Activated CD4-positive, alpha-beta T cell treated with anti-CD3 and anti-CD28 coated beads, Interleukin-2, Interleukin-6, amounts not matched to agents 100 ng/mL and 50 ng/mL, durations not matched to agents 16 hours and 8 hours (primary cell): ENCODE data around the gene LRRC18.

Source experiments
- DNase-seq: peaks from one replicate; pipeline ENCODE4 v3.0.0-alpha.2; 2020

LRRC18 gene

DNA sequence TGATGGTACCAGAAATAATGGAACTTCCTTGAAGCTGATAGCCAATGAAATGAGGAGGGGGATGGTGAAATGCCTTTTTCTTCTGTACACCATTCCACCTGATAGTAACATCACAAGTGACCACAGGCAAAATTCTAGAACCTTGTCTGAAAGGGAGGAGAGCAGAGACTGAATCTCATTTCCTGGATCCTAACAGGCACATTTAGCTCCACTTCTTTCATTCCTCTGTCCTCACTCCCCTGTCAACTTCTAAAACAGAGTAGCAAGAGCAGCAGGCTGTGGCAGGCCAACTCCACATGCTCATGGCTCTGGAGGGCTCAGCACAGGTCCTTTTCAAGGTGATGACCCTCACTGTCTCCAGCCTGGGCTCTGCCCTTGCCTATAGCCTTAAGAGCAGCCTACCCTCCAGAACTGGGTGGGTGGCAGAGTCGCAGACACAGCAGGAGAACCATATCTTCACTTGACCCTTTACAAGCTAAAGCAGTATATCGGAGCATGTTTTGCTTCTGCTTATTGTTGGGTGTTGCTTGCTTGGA lies at the start of gene LRRC18:
Gene LRRC18, minus strand, starts transcription at position 51 of the 536 bp plus-strand sequence. CDS start 25,685 bp downstream, outside the sequence.
- no peak for DNase-seq

- no peak for DNase-seq
Observed at GRCh38 chr10:48985621-48986158, 46.0 kb upstream of the LRRC18 start.

- DNase-seq, result no peak
Observed at GRCh38 chr10:48983648-48984351, 44.2 kb upstream of the LRRC18 start.

GRCh38 chr10:48982584-48982983 lies 42.9 kb upstream of the LRRC18 start:
- no peak for DNase-seq

- peak; percentile 58 for DNase-seq
Observed at GRCh38 chr10:48981310-48981907, 41.8 kb upstream of the LRRC18 start.

DNA sequence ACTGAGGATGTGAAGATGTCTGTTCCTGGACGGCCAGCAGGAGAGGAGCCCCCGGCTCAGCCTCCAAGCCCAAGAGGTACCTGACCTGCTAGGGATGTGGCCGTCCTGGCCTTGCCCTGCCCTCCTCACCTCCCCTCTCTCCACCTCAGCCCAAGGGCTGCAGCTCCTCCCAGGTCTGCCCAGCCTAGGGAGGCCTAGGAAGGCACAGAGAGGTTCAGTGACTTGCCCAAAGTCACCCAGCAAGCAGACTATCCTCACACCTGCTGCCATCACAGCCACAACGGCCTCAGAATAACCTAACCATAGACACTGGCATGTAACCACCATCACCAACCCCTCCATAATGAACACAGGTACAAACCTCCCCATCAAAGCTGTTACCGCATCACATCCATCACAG lies 38.7 kb upstream of the LRRC18 start:
- no peak for DNase-seq

GRCh38 chr10:48976196-48976595 lies 36.6 kb upstream of the LRRC18 start:
- peak; percentile 32 for DNase-seq

DNA sequence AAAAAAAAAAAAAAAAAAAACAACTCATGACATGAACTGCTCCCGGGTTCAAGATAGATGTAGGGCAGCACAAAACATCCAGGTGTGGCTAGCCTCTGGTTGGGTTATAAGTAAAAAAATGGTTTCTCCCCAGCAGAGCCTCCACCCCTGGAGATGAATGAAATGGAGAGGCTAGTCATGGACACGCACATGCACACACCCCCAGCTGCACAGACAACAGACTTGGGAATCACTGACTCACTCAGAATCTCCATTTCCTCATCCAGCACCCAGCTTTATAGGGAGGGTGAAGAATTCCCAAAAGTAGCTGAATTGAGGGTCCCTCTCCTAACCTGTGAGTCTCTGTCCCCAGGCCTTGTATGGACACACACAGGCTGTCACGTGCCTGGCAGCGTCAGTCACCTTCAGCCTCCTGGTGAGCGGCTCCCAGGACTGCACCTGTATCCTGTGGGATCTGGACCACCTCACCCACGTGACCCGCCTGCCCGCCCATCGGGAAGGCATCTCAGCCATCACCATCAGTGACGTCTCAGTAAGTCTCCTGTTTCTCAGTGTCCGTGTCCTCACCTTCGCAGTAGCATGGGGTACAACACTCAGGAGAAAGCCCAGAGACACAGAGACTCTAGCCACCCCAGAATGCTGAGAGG lies 35.0 kb upstream of the LRRC18 start:
- DNase-seq, result no peak

DNA sequence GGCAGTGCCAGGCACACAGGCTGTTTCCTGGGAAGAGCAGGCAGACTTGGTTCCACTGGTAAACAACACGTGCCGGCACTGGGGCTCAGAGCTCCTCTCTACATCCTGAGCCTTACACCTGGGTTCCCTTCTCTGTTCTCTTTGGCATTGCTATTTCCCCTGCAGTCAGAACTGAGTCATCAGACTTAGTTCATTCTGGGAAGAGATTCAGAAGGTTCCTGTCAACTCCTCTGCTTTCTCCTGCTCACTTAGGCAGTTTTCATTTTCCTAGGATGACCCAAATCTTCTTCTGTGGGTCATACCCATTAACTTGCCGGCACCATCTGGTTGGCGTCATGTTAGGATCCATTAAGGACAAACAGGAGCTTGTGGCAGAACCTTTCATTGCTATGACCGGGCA lies 33.4 kb upstream of the LRRC18 start:
- DNase-seq, result no peak

DNA sequence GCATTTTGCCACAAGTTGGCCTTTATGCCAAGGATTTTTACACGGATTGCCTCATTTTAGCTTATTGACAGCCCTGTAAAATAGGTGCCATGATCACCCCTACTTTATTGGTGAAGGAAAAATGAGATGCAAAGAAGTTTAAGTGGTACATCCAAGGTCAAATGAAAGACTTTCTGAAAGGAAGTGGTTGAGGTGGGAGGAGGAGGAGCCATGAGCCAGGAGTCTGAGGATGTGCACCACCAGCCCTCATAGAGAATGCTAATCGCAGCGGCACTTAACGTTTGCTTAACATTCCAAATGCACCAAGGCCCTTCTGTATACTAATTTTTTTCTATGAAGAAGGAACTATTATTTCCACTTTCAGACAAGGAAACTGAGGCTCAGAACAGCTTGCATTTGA lies 31.0 kb upstream of the LRRC18 start:
- no peak for DNase-seq

GRCh38 chr10:48970046-48970445 lies 30.4 kb upstream of the LRRC18 start:
- no peak for DNase-seq

DNA sequence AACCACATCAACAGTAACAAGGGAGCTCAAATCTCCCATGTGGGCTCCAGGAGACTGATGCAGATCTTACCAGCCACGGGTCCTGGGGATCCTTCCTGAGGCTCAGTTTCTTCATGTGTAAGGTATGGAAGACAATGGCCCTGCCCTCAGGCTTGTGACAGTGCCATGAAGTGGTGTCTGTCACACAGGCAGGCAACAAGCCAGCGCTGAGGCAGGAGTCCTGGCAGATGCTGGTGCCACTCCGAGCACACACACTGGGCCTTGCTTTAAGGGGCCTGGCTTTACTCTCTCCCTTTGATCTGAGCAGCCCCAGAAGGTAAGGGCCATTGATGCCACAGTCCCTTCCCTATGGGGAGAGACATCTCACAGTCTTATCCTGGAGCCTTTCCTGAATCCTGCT lies 28.4 kb upstream of the LRRC18 start:
- DNase-seq, result no peak

- no peak for DNase-seq
Observed at GRCh38 chr10:48965460-48965859, 25.8 kb upstream of the LRRC18 start.

- DNase-seq, result no peak
Observed at GRCh38 chr10:48964038-48964437, 24.4 kb upstream of the LRRC18 start.

DNA sequence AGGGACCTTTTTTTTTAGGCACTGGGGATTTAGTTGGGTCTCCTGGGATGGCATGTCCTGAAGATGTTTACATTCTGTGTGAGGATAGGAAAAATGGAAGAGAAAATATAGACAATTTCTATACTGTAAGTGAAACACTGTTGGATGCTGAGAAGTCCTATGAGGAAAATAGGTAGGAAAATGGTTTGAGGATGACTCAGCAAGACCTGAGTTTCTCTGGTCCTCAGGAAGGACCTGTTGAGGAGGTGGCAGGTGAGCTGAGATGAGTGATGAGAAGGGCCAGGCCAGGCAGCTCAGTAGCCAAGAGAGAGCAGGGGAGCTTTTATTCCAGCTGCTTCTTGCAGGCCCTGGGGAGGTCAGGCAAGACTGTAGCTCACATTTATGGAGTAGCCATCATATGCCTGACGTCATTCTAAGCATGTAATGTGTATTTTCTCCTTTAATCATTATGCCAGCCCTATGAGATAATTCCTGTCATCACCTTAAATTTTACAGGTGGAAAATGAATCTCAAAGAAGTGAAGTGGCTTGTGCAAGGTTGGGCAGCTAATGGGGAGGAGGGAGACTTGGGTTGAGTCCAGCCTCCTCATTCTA lies 19.1 kb upstream of the LRRC18 start:
- no peak for DNase-seq

DNA sequence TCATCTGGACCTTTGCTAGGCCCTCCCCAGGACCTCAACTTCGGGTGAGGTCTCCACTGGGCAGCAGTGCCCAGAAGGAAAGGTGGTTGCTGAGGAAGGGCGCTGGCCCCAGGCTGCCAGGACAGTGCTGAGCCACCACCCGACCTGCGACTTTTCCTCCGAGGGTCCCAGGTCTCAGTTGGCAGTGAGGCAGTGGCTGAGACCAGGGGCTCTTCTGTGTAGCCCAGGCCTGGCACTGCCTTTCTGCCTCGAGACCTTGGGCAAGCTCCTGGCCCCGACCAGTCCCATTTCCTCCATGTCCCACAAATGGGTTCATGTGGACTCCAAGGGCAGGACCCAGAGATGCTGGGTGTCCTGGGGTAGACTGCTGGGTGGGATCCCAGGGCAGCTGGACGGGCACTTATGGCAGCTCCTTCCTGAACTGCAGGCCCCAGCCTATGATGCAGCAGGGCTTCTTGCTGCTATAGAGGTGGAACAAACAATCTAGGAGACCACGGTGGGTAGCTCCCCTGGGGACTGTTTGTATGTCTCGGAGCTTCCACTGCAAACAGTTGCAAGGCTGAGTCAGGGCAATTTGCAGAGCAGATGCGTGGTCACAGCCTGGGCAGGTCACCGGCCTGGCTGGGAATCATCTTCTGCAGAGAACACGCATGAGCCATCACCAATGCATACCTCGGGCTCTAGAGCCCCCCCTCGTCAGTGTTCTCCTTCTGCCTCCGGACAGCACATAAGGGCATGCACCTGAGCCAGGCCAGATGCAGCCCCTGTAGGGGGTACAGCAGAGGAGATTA lies 17.9 kb upstream of the LRRC18 start:
- no peak for DNase-seq

GRCh38 chr10:48951707-48952106 lies 12.1 kb upstream of the LRRC18 start:
- no peak for DNase-seq

DNA sequence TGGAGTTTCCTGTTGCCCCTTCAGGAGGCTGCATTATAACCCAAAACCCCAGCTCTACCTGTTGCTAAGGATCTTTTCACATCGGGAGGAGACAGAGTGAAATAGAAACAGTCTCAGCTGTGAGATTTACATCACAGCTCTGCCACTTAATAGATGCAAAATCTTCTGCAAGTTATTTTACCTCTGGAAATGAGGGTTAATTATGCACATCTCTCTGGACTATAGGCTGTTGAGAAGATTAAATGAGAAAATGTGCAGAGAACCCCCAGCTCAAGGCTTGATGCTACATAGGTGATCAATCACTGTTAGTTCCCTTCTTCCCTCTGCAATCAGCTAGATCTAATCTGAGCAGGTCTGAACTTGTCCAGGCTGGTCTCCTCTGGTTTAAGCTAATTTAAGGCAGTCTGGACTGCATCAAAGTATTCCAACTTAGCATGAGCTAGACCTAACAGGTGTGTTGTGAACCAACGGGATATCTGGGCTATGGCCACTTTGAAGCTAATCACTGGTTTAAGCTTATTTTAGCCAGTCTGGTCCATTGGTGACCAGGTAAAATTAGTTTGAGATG lies 8.9 kb upstream of the LRRC18 start:
- DNase-seq, result no peak

DNA sequence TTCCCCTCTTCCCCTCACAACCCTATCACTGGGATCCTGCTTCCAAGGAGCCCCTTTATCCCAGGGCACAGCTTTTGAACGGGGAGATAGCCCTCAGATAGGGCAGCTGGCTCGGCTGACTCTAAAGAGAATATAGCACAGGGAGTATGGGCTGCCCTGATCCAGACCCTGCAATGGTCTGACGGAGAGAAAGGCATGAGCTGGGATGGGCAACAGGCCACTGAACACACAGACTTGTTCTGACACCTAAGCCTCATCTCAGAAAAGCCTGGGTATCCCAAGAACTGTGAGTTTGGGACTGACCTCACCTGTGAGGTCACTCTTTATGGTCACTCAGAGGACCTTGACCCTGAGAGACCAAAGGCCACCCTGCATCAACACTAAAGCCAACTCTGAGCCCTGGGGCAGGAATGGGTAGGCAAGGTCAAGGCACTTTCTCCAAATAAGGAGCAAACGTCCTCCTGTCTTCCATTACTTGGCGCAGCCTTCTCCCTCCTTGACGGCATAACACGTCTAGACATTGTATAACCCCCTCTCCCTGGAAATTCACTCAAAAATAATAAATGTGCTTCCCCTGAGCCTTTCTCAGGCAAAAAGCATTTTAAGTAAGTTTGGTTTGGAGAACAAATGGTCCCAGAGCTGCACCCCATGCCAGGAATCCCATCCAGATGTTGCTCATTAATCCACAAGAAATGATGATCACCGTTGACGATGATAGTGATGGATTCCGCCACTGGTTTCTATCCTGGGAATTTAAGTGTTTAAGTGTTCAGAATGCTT lies 8.2 kb upstream of the LRRC18 start:
- DNase-seq, result no peak

GRCh38 chr10:48946891-48947500 lies 7.4 kb upstream of the LRRC18 start:
- no peak for DNase-seq

GRCh38 chr10:48946332-48946731 lies 6.7 kb upstream of the LRRC18 start:
- DNase-seq, result no peak
